Measurements from ENCODE around the gene AP3D1.
A peak's percentile ranks its signal among the peaks of the same experiment; 100 is the strongest.
"Not testable (repeated sequence)": the region's sequence is repeated elsewhere in the genome, so short reads cannot be mapped to it uniquely, and the experiment has no call there.

The AP3D1 gene

GRCh38 chr19:2150794-2151338 is 500 bp downstream of the AP3D1 start:
- DNase-seq (ENCODE audit: low spot score) = peak; percentile 27

- DNase-seq (ENCODE audit: low spot score) = peak; percentile 29
Measured at GRCh38 chr19:2149980-2150793, 1.2 kb downstream of the AP3D1 start.

GRCh38 chr19:2148482-2149135 is 2.8 kb downstream of the AP3D1 start:
- DNase-seq (ENCODE audit: low spot score) = no peak

- DNase-seq (ENCODE audit: low spot score) = peak; percentile 31
Measured at GRCh38 chr19:2145831-2146241, 5.5 kb downstream of the AP3D1 start.

- DNase-seq (ENCODE audit: low spot score) = no peak
Measured at GRCh38 chr19:2144190-2144589, 7.2 kb downstream of the AP3D1 start.

GRCh38 chr19:2142173-2142829 is 9.1 kb downstream of the AP3D1 start:
- DNase-seq (ENCODE audit: low spot score) = no peak

- DNase-seq (ENCODE audit: low spot score) = no peak
Measured at GRCh38 chr19:2140138-2140569, 11.2 kb downstream of the AP3D1 start.

- no peak for DNase-seq (ENCODE audit: low spot score)
Measured at GRCh38 chr19:2139385-2140137, 11.8 kb downstream of the AP3D1 start.

- DNase-seq (ENCODE audit: low spot score) = no peak
Measured at GRCh38 chr19:2138061-2138728, 13.2 kb downstream of the AP3D1 start.

GRCh38 chr19:2136796-2137195 is 14.6 kb downstream of the AP3D1 start:
- DNase-seq (ENCODE audit: low spot score) = no peak

- DNase-seq (ENCODE audit: low spot score) = no peak
Measured at GRCh38 chr19:2135474-2136402, 15.6 kb downstream of the AP3D1 start.

- DNase-seq (ENCODE audit: low spot score) = no peak
Measured at GRCh38 chr19:2132731-2133490, 18.5 kb downstream of the AP3D1 start.

GRCh38 chr19:2132191-2132590 is 19.2 kb downstream of the AP3D1 start:
- no peak for DNase-seq (ENCODE audit: low spot score)

- DNase-seq (ENCODE audit: low spot score) = not testable (repeated sequence)
Measured at GRCh38 chr19:2131012-2131975, 20.1 kb downstream of the AP3D1 start.

- no peak for DNase-seq (ENCODE audit: low spot score)
Measured at GRCh38 chr19:2129892-2130770, 21.2 kb downstream of the AP3D1 start.

GRCh38 chr19:2129486-2129885 is 21.9 kb downstream of the AP3D1 start:
- DNase-seq (ENCODE audit: low spot score) = no peak

- DNase-seq (ENCODE audit: low spot score) = no peak
Measured at GRCh38 chr19:2129022-2129421, 22.3 kb downstream of the AP3D1 start.
